OCI-LY3 (cell line): Measurements from ENCODE around the gene TTI1.

ENCODE experiments used
- EZH2phosphoT487 ChIP-seq: fragments of 200-600 bp; shearing (Covaris generic); IDR thresholded peaks from 2 replicates; pipeline ENCODE4 v1.6.1; 2018; ENCODE audit warnings: antibody characterized with exemption, mixed run types, low read depth
- TF ChIP-seq, protein P1 (sequence below): fragments of 200-600, 300-600 bp; sonication (generic); IDR thresholded peaks from 2 replicates; pipeline ENCODE4 v1.5.1; 2014; ENCODE audit warnings: antibody characterized with exemption, low read length, low read depth

GRCh38 chr20:37969949-37970855, 63.1 kb downstream of the TTI1 start:
- TF ChIP-seq, protein P1, sequence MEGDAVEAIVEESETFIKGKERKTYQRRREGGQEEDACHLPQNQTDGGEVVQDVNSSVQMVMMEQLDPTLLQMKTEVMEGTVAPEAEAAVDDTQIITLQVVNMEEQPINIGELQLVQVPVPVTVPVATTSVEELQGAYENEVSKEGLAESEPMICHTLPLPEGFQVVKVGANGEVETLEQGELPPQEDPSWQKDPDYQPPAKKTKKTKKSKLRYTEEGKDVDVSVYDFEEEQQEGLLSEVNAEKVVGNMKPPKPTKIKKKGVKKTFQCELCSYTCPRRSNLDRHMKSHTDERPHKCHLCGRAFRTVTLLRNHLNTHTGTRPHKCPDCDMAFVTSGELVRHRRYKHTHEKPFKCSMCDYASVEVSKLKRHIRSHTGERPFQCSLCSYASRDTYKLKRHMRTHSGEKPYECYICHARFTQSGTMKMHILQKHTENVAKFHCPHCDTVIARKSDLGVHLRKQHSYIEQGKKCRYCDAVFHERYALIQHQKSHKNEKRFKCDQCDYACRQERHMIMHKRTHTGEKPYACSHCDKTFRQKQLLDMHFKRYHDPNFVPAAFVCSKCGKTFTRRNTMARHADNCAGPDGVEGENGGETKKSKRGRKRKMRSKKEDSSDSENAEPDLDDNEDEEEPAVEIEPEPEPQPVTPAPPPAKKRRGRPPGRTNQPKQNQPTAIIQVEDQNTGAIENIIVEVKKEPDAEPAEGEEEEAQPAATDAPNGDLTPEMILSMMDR = no peak
- no peak for TF ChIP-seq EZH2phosphoT487
